ENCODE data around the gene BICRAL. TPM values are rescaled to one million over a fixed set of nuclear protein-coding genes. Genes with fewer than 3 reads are reported as not detected.
A peak's percentile ranks its signal among the peaks of the same experiment; 100 is the strongest.

The BICRAL gene
- total RNA-seq, 2 donors from 2014 or later = 21.0 to 26.2 TPM

GRCh38 chr6:42818878-42819277 is 37.0 kb downstream of the BICRAL start:
- H3K9me3 ChIP-seq = no peaks in the 10 kb centered on the region
- no peak for DNase-seq (ENCODE audit: low spot score)
- TF ChIP-seq CTCF (IDR thresholded peaks at IDR 0.05) (no peak), POLR2AphosphoS5 (IDR thresholded peaks at IDR 0.05) (no peak), POLR2A (IDR thresholded peaks at IDR 0.05) (no peak)
- H3K27ac ChIP-seq = no peak overlapping the region
- H3K4me3 ChIP-seq = no peak overlapping the region
- H3K36me3 ChIP-seq = no peaks in the 10 kb centered on the region
- H3K27me3 ChIP-seq (replicated peaks; ENCODE audit: insufficient read depth) = no peaks in the 10 kb centered on the region
- 58% methylated on average over 3 of the region's 3 CpGs for WGBS
- intact Hi-C loops (cut with DNase I) = no loop called here
- no peaks in the 10 kb centered on the region for H3K4me1 ChIP-seq (replicated peaks)

GRCh38 chr6:42819803-42820511 is 38.1 kb downstream of the BICRAL start:
- H3K36me3 ChIP-seq = no peaks in the 10 kb centered on the region
- peak overlapping the region; percentile 23 to 47 for H3K27ac ChIP-seq
- H3K4me1 ChIP-seq (replicated peaks) = no peaks in the 10 kb centered on the region
- no peaks in the 10 kb centered on the region for H3K9me3 ChIP-seq
- H3K27me3 ChIP-seq (replicated peaks; ENCODE audit: insufficient read depth) = no peaks in the 10 kb centered on the region
- no peak for DNase-seq (ENCODE audit: low spot score)
- H3K4me3 ChIP-seq = no peak overlapping the region
- intact Hi-C loops (cut with DNase I) = loop anchor here (5.0 to 10.0 kb wide), 2 partner anchors 33 to 75 kb away; partner anchors contain the start of gene TBCC
- TF ChIP-seq POLR2A (IDR thresholded peaks at IDR 0.05) = no peak
- no peak for TF ChIP-seq POLR2AphosphoS5 (IDR thresholded peaks at IDR 0.05)
- no peak for TF ChIP-seq CTCF (IDR thresholded peaks at IDR 0.05)
- 89% methylated on average over 3 of the region's 3 CpGs for WGBS

- TF ChIP-seq CTCF (IDR thresholded peaks at IDR 0.05) = no peak
- TF ChIP-seq POLR2AphosphoS5 (IDR thresholded peaks at IDR 0.05) = no peak
- TF ChIP-seq POLR2A (IDR thresholded peaks at IDR 0.05) = no peak
- Histone ChIP-seq H3K36me3 (no peaks in the 10 kb centered on the region), H3K27me3 (replicated peaks; ENCODE audit: insufficient read depth) (no peaks in the 10 kb centered on the region), H3K4me1 (replicated peaks) (no peaks in the 10 kb centered on the region), H3K4me3 (peak overlapping the region in 1 of 2 donors; percentile 0), H3K27ac (peak overlapping the region; percentile 23 to 47), H3K9me3 (no peaks in the 10 kb centered on the region)
- WGBS = 50% methylated on average over 10 of the region's 10 CpGs
- DNase-seq (ENCODE audit: low spot score) = no peak
- intact Hi-C loops (cut with DNase I) = loop anchor here (5.0 to 10.0 kb wide), 2 partner anchors 33 to 76 kb away; partner anchors contain the start of gene TBCC
These were observed 38.9 kb downstream of the BICRAL start for GRCh38 chr6:42820512-42821340.

- H3K4me1 ChIP-seq (replicated peaks) = no peaks in the 10 kb centered on the region
- H3K27me3 ChIP-seq (replicated peaks; ENCODE audit: insufficient read depth) = no peaks in the 10 kb centered on the region
- no peak for TF ChIP-seq CTCF (IDR thresholded peaks at IDR 0.05)
- no peak for TF ChIP-seq POLR2AphosphoS5 (IDR thresholded peaks at IDR 0.05)
- no peak for TF ChIP-seq POLR2A (IDR thresholded peaks at IDR 0.05)
- H3K27ac ChIP-seq = peak overlapping the region; percentile 23 to 47
- H3K9me3 ChIP-seq = no peaks in the 10 kb centered on the region
- intact Hi-C loops (cut with DNase I) = loop anchor here (5.0 to 10.0 kb wide), 2 partner anchors 34 to 77 kb away; partner anchors contain the start of gene TBCC
- WGBS = 63% methylated on average over 3 of the region's 3 CpGs
- H3K4me3 ChIP-seq = peak overlapping the region in 1 of 2 donors; percentile 0
- DNase-seq (ENCODE audit: low spot score) = no peak
- H3K36me3 ChIP-seq = no peaks in the 10 kb centered on the region
These were observed 39.5 kb downstream of the BICRAL start for GRCh38 chr6:42821341-42821668.

Data from prostate gland (tissue), 2 donors.